GM12891 (cell line): Measurements from ENCODE around the gene C1orf50.

Source experiments
- PAX5 ChIP-seq: IDR thresholded peaks from 2 replicates; pipeline ENCODE4 v1.6.1; 2011; ENCODE audit warnings: low read length, moderate library complexity, mild to moderate bottlenecking; ENCODE audit not compliant: insufficient read depth, severe bottlenecking
- POLR2A ChIP-seq: IDR thresholded peaks from 2 replicates; pipeline ENCODE4 v1.6.1; 2011; ENCODE audit warnings: low read depth, low read length, control low read depth
- POLR2AphosphoS5 ChIP-seq: IDR thresholded peaks from 2 replicates; pipeline ENCODE4 v1.6.1; 2011; ENCODE audit warnings: low read depth, low read length, control low read depth
- TAF1 ChIP-seq: IDR thresholded peaks from 2 replicates; pipeline ENCODE4 v1.6.1; 2011; ENCODE audit warnings: low read depth, low read length, control low read depth

GRCh38 chr1:42742617-42743316, 24.3 kb upstream of the C1orf50 start:
- TF ChIP-seq POLR2AphosphoS5 (no peak), POLR2A (no peak), TAF1 (no peak), PAX5 (no peak)
